Measurements from ENCODE around the gene FHL2.

Gene FHL2

DNA sequence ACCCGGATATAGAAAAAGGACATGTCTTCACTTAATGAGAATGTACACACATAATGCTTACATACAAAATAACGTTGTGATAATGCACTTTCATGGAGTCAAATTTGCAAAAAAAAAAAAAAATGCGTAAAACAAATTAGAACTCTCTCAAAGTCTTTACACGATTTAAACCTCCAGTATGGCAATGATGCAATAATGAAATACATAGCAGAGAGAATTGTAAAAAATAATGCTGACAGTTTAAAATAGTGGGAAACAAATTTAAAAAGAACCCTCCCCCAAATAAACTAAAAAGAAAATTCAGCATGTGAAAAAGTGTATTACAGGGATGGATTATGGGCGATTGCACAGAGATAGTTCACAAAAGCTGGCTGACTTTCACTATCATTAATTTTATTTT lies 46.6 kb upstream of the FHL2 start:
- Histone ChIP-seq H3K27me3 (ENCODE audit: control insufficient read depth, insufficient read depth, low read length) (no peaks in the 10 kb centered on the region), H3K36me3 (ENCODE audit: control insufficient read depth, insufficient read depth, low read length) (no peaks in the 10 kb centered on the region), H3K4me3 (ENCODE audit: low read depth, low read length) (no peak overlapping the region), H2AFZ (no peak overlapping the region), H3K79me2 (no peaks in the 10 kb centered on the region), H3K9me3 (ENCODE audit: control insufficient read depth, low read length) (no peaks in the 10 kb centered on the region), H3K4me2 (ENCODE audit: low read length) (no peak overlapping the region), H3K27ac (no peak overlapping the region), H3K9ac (no peak overlapping the region), H3K4me1 (no peaks in the 10 kb centered on the region)
- TF ChIP-seq, protein P1, sequence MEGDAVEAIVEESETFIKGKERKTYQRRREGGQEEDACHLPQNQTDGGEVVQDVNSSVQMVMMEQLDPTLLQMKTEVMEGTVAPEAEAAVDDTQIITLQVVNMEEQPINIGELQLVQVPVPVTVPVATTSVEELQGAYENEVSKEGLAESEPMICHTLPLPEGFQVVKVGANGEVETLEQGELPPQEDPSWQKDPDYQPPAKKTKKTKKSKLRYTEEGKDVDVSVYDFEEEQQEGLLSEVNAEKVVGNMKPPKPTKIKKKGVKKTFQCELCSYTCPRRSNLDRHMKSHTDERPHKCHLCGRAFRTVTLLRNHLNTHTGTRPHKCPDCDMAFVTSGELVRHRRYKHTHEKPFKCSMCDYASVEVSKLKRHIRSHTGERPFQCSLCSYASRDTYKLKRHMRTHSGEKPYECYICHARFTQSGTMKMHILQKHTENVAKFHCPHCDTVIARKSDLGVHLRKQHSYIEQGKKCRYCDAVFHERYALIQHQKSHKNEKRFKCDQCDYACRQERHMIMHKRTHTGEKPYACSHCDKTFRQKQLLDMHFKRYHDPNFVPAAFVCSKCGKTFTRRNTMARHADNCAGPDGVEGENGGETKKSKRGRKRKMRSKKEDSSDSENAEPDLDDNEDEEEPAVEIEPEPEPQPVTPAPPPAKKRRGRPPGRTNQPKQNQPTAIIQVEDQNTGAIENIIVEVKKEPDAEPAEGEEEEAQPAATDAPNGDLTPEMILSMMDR (IDR thresholded peaks at IDR 0.05): no peak

DNA sequence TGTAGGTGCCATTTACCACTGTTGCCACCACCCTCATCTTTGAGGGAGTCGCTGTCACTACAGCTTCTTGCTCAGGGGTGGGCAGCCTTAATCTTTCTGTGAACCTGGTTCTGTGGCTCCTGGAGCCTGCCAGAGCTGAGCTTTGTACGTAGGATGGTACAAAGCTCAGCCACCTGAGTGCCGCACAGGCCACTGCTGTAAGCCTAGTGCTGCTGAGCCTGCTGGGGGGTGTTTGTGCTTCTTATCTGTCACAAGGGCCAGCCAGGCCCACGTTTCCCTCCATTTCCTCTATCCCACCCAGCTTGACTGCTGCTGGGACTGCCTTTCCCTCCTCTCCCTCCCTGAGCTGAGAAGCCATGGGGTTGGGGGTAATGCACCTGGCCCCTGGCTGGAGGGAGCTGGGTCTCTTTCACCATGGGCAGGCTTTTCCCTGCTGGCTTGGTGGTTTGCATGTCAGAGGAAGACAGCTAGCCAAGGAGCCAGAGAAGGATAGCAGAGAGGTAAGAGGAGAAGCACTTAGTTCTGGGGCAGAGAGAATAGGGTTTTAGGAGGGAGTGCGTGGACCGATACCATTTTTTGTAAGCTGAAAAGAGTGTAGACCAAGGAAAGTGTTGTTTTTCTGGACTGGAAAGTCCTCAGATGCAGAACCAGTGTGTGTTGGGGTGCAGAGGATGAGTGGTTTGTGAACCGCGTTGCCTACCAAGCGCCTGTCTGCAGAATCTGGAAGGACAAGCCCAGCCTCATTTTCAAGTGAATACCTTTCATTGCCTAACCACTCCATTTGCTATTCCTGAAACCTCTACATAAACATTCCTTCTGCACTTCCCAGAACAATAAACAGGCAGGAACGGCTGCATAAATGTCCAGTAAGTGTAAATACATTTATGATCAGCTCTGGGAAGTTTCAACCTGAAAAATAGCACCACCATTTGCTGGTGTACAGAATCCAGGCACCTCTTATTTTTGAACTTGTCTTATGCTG lies 45.1 kb upstream of the FHL2 start:
- Histone ChIP-seq H3K4me1 (no peaks in the 10 kb centered on the region), H3K4me3 (ENCODE audit: low read depth, low read length) (no peak overlapping the region)

DNA sequence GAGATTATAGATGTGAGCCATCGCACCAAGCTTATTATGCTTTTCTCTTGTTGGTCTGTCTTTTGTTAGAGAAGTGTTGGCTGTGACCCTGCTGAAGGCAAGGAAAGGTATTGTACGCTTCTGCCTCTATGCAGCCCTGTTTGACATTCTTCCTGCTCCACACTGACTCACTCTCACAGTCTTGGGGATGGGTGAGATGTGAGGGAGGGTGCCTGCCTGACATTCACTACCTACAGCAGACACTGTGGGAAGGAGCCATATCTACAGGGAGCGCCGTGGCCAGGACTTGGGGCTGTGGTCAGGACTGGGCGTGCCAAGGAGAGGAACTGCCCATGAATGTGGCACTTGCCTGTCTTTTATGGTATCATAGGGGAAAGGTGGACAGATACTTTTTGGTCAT lies 43.9 kb upstream of the FHL2 start:
- no peak overlapping the region for H3K9ac ChIP-seq
- no peaks in the 10 kb centered on the region for H3K36me3 ChIP-seq (ENCODE audit: control insufficient read depth, insufficient read depth, low read length)
- no peak overlapping the region for H3K4me2 ChIP-seq (ENCODE audit: low read length)
- no peak overlapping the region for H3K27ac ChIP-seq
- H3K27me3 ChIP-seq (ENCODE audit: control insufficient read depth, insufficient read depth, low read length): no peaks in the 10 kb centered on the region
- TF ChIP-seq, protein P1 (IDR thresholded peaks at IDR 0.05): no peak
- H2AFZ ChIP-seq: no peak overlapping the region
- H3K4me3 ChIP-seq (ENCODE audit: low read depth, low read length): no peak overlapping the region
- no peaks in the 10 kb centered on the region for H3K4me1 ChIP-seq
- no peaks in the 10 kb centered on the region for H3K79me2 ChIP-seq
- no peaks in the 10 kb centered on the region for H3K9me3 ChIP-seq (ENCODE audit: control insufficient read depth, low read length)

More for the DNA sequence above, 45.1 kb upstream of the FHL2 start:
- H3K27me3 ChIP-seq (ENCODE audit: control insufficient read depth, insufficient read depth, low read length): no peaks in the 10 kb centered on the region
- H3K9ac ChIP-seq: no peak overlapping the region
- no peaks in the 10 kb centered on the region for H3K79me2 ChIP-seq
- H3K4me2 ChIP-seq (ENCODE audit: low read length): no peak overlapping the region
- H3K9me3 ChIP-seq (ENCODE audit: control insufficient read depth, low read length): no peaks in the 10 kb centered on the region
- TF ChIP-seq, protein P1 (IDR thresholded peaks at IDR 0.05): no peak
- no peaks in the 10 kb centered on the region for H3K36me3 ChIP-seq (ENCODE audit: control insufficient read depth, insufficient read depth, low read length)
- no peak overlapping the region for H3K27ac ChIP-seq
- no peak overlapping the region for H2AFZ ChIP-seq

DNA sequence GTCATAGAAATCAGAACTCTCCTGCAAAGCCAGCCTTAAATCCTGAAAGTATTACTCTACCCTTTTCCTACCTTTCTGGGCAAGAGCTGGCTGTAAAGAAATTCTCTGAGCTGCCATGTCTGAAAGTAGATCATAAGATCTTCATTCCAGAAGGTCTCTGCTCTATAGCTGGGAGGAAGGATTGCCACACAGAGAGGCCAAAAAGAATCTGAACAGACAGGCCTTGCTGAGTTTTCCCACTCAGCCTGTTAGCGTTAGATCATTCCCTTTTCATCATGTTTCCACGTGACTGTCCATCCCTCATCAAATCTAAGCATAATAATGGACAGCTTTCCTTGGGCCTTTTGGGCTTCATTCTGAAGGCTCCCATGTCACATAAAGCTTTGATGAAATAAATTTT lies 43.2 kb upstream of the FHL2 start:
- Histone ChIP-seq H3K79me2 (no peaks in the 10 kb centered on the region), H3K9me3 (ENCODE audit: control insufficient read depth, low read length) (no peaks in the 10 kb centered on the region), H2AFZ (no peak overlapping the region), H3K27ac (no peak overlapping the region), H3K27me3 (ENCODE audit: control insufficient read depth, insufficient read depth, low read length) (no peaks in the 10 kb centered on the region), H3K4me3 (ENCODE audit: low read depth, low read length) (no peak overlapping the region), H3K4me2 (ENCODE audit: low read length) (no peak overlapping the region), H3K9ac (no peak overlapping the region), H3K36me3 (ENCODE audit: control insufficient read depth, insufficient read depth, low read length) (no peaks in the 10 kb centered on the region), H3K4me1 (no peaks in the 10 kb centered on the region)
- TF ChIP-seq, protein P1 (IDR thresholded peaks at IDR 0.05): no peak
